WERI-Rb-1 (cell line): ENCODE data around the gene TTC7B.

Experiments used
- DNase-seq: peaks from one replicate; pipeline ENCODE4 v3.0.0-alpha.2; 2020
- H3K27ac ChIP-seq: fragments of 250-450 bp; sonication (Bioruptor Pico); 2 replicates; pipeline ENCODE4 v1.5.1; 2020; ENCODE audit warnings: mild to moderate bottlenecking, moderate library complexity
- H3K27me3 ChIP-seq: fragments of 250-450 bp; sonication (Bioruptor Pico); 2 replicates; pipeline ENCODE4 v1.5.1; 2021; ENCODE audit warnings: mild to moderate bottlenecking, low read depth, moderate library complexity; ENCODE audit not compliant: insufficient read depth, severe bottlenecking
- H3K36me3 ChIP-seq: fragments of 250-450 bp; sonication (Bioruptor Pico); 2 replicates; pipeline ENCODE4 v1.5.1; 2020; ENCODE audit warnings: mild to moderate bottlenecking, moderate library complexity
- H3K4me3 ChIP-seq: 2 replicates; pipeline ENCODE4 v1.5.1; 2011; ENCODE audit warnings: low read depth, mild to moderate bottlenecking, control low read depth, low read length
- H3K9me3 ChIP-seq: fragments of 250-450 bp; sonication (Bioruptor Pico); 2 replicates; pipeline ENCODE4 v1.5.1; 2021; ENCODE audit warnings: mild to moderate bottlenecking, moderate library complexity; ENCODE audit not compliant: severe bottlenecking
- TF ChIP-seq, protein P1 (sequence below): IDR thresholded peaks from 2 replicates; pipeline ENCODE4 v1.5.1; 2011; ENCODE audit warnings: low read depth, mild to moderate bottlenecking, control low read depth, inconsistent platforms, low read length

The TTC7B gene

DNA sequence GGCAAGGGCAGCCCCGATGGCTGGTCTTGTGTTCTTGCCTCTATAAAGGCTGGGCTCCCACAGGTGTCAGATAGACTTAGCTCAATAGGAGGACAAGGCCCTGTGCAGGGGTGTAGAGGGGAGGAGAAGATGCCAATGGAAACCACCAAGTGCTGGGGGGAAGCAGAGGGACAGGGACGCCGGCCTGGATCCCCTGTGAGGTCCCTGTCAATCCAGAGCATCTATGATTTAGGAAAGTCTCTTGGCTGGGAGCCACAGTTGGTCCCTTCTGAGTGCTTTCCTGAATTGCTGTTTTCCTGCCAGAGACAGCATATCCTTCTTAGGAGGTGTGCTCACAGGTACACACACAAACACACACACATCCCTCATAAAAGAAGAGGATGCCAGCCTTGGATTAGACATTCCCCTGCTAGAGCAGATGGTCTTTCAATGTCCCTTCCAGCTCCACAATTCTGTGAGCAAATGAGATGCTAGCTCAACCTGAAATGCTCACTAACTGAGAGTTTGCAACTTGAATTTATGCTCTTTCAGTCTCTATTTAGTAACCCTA is 62.7 kb downstream of the TTC7B start:
- H3K36me3 ChIP-seq = peaks cover 57% of the 10 kb centered on the region
- TF ChIP-seq, protein P1, sequence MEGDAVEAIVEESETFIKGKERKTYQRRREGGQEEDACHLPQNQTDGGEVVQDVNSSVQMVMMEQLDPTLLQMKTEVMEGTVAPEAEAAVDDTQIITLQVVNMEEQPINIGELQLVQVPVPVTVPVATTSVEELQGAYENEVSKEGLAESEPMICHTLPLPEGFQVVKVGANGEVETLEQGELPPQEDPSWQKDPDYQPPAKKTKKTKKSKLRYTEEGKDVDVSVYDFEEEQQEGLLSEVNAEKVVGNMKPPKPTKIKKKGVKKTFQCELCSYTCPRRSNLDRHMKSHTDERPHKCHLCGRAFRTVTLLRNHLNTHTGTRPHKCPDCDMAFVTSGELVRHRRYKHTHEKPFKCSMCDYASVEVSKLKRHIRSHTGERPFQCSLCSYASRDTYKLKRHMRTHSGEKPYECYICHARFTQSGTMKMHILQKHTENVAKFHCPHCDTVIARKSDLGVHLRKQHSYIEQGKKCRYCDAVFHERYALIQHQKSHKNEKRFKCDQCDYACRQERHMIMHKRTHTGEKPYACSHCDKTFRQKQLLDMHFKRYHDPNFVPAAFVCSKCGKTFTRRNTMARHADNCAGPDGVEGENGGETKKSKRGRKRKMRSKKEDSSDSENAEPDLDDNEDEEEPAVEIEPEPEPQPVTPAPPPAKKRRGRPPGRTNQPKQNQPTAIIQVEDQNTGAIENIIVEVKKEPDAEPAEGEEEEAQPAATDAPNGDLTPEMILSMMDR = no peak
- H3K27ac ChIP-seq = no peak overlapping the region
- DNase-seq = no peak
- H3K27me3 ChIP-seq = no peaks in the 10 kb centered on the region
- peaks cover 11% of the 10 kb centered on the region for H3K9me3 ChIP-seq
- H3K4me3 ChIP-seq = no peak overlapping the region

DNA sequence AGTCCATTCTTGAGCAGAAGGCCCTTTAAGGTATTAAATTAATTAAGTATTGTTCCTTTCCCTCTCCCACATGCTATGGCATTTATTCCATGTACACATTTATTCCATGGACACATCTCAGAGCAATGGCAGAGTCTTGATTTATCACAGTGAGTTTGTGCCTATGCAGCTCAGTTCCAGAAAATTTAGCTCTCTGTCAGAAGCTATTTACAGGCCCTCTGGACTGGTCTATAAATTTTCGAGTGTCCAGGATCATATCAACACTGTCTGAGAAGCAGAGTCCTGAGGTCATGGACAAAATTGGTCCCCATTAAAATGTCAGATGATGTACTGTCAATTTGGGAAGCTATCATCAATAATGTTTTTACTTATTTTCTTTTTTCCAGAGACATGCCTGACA is 65.5 kb downstream of the TTC7B start:
- Histone ChIP-seq H3K36me3 (peaks cover 56% of the 10 kb centered on the region), H3K27me3 (no peaks in the 10 kb centered on the region), H3K4me3 (no peak overlapping the region), H3K9me3 (peaks cover 15% of the 10 kb centered on the region), H3K27ac (no peak overlapping the region)
- TF ChIP-seq, protein P1 = no peak
- no peak for DNase-seq

DNA sequence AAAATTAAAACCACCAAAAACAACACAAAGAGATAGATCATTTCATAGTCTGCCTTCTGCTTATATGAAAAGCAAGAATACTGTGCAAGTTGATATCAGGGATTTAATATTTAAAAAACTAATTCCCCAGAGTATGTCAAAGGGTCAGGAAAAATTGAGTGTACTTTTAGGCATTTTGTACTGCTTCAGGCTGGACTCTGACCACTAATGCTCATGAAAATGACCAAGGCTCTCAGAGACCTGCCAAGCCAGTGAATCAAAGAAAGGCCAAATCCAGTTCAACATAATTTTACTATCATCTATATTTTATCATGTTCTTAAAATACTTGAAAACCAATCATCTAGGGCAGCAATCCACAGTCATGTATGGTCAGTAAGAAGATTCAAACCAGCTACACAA is 66.0 kb downstream of the TTC7B start:
- Histone ChIP-seq H3K4me3 (no peak overlapping the region), H3K27ac (no peak overlapping the region), H3K27me3 (no peaks in the 10 kb centered on the region), H3K36me3 (peaks cover 53% of the 10 kb centered on the region), H3K9me3 (peaks cover 15% of the 10 kb centered on the region)
- TF ChIP-seq, protein P1 = no peak
- no peak for DNase-seq

DNA sequence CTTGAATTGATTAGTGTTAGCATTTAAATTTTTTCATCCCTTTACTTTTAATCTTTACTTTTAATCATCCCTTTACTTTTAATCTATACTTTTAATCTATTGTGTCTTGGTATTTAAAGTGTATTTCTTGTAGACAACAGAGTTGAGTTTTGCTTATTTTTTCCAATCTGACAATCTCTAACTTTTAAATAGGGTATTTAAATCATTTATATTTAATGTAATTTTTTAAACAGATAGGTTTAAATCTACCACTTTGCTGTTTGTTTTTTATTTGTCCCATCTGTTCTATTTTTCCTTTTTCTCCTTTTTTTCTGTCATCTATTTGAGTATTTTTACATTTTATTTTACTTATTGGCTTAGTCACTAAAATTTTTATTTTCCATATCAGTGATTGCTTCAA is 68.3 kb downstream of the TTC7B start:
- TF ChIP-seq, protein P1 = no peak
- Histone ChIP-seq H3K36me3 (peaks cover 57% of the 10 kb centered on the region), H3K4me3 (no peak overlapping the region), H3K27ac (no peak overlapping the region), H3K27me3 (no peaks in the 10 kb centered on the region), H3K9me3 (peaks cover 15% of the 10 kb centered on the region)
- no peak for DNase-seq

DNA sequence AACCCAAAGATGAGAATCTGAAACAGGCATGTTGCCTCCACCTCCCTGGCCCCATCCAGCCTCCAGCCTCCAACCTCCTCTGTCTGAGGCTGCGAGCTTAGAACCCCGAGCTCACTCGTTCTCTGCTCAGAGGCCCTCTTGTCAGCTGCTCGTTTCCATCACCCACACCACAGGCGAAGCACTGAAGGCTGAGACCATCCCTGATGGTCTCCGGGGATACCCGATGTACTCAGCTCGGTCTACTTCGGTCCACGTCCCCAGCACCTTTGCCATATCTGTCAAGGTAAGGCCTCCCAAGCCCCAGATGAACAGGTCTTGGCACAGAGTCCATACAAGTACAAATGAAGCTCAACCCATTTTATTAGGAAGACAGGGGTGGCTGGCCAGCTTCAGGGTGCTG is 72.4 kb downstream of the TTC7B start:
- Histone ChIP-seq H3K4me3 (no peak overlapping the region), H3K9me3 (peaks cover 4% of the 10 kb centered on the region), H3K36me3 (peaks cover 54% of the 10 kb centered on the region), H3K27me3 (no peaks in the 10 kb centered on the region), H3K27ac (no peak overlapping the region)
- no peak for DNase-seq
- TF ChIP-seq, protein P1 = no peak

DNA sequence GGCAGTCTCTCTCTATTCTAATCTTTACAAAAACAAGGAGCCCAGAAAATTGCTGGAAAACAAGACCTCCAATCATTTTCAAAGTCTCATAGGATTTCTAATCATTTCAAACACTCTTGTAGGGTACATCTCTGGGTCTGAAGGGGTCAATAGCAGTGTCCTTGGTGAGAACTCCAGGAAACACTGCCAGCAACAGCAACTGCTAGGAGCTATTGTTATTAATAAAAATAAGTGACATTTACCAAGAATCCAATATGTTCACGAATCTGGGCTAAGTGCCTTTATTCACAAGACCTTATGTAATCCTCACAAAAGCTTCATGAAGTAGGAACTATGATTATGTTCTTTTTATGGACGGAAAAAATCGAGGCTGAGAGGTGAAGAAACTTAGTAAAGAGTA is 72.8 kb downstream of the TTC7B start:
- Histone ChIP-seq H3K27me3 (no peaks in the 10 kb centered on the region), H3K36me3 (peaks cover 57% of the 10 kb centered on the region), H3K4me3 (no peak overlapping the region), H3K27ac (no peak overlapping the region), H3K9me3 (peaks cover 3% of the 10 kb centered on the region)
- TF ChIP-seq, protein P1 = no peak
- no peak for DNase-seq
